C1 segment of cervical spinal cord (tissue), 14 donors: Measurements from ENCODE around the gene TMEM52.

Experiments
- DNase-seq, 14 donors: peaks; one replicate each; lab custom pipeline; 2025; lab: John Stamatoyannopoulos, UW

TMEM52 gene

GRCh38 chr1:1926886-1927660 is 8.0 kb upstream of the TMEM52 start:
- no peak for DNase-seq

- DNase-seq: no peak
Measured at GRCh38 chr1:1926346-1926811, 7.3 kb upstream of the TMEM52 start.

GRCh38 chr1:1925437-1926345 is 6.6 kb upstream of the TMEM52 start:
- no peak for DNase-seq

- DNase-seq: no peak
Measured at GRCh38 chr1:1924849-1925248, 5.8 kb upstream of the TMEM52 start.

GRCh38 chr1:1924386-1924785 is 5.3 kb upstream of the TMEM52 start:
- no peak for DNase-seq

GRCh38 chr1:1922956-1923833 is 4.1 kb upstream of the TMEM52 start:
- DNase-seq: no peak

GRCh38 chr1:1922702-1922955 is 3.5 kb upstream of the TMEM52 start:
- DNase-seq: no peak

GRCh38 chr1:1921901-1922701 is 3.0 kb upstream of the TMEM52 start:
- DNase-seq: no peak

GRCh38 chr1:1921459-1921862 is 2.4 kb upstream of the TMEM52 start:
- no peak for DNase-seq

- no peak for DNase-seq
Measured at GRCh38 chr1:1920608-1921458, 1.8 kb upstream of the TMEM52 start.

GRCh38 chr1:1920057-1920607 is 1.1 kb upstream of the TMEM52 start:
- no peak for DNase-seq

GRCh38 chr1:1919304-1920056 is 401 bp upstream of the TMEM52 start:
- DNase-seq: peak; percentile 10 to 93 (median 78)

GRCh38 chr1:1917995-1918900 is 831 bp downstream of the TMEM52 start:
- DNase-seq: no peak

- DNase-seq: no peak
Measured at GRCh38 chr1:1917304-1917976, 1.6 kb downstream of the TMEM52 start.

GRCh38 chr1:1916851-1917251 is 2.2 kb downstream of the TMEM52 start:
- no peak for DNase-seq

GRCh38 chr1:1915911-1916840 is 2.9 kb downstream of the TMEM52 start:
- no peak for DNase-seq
